GM19397 (cell line): ENCODE data around the gene MACO1.

Source experiments
- ATAC-seq: cut with Tn5 transposase; IDR thresholded peaks from one replicate; pipeline ENCODE4 v1.9.1; 2021; ENCODE audit warnings: mild to moderate bottlenecking, moderate library complexity; ENCODE audit not compliant: unreplicated experiment

Gene MACO1

DNA sequence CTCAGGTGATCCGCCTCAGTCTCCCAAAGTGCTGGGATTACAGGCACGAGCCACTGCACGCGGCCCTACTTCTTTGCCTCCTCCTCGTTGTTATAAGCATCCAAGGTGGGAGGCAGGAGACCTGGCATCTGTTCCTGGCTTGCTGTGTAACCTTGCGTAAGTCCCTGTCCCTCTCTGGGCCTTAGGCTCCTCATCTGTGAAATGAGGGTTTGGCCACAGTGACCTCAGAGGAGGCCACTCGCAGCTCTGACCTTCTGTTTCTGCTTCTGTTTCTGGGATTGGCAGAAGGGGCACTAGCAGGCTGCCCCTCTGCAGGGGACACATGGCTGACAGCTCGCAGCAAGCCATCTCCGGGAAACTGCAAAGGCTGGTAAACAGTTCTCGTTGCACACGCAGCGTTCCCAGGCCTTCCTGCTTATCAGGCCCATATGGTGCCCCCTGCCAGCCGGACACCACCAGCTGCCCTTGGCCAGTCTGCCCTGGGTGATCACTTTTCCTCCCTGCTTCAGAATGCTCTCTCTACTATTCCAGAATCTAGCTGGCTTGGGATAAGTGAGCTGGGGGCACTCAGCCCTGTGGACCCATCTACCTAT, 110.1 kb downstream of the MACO1 start:
- ATAC-seq, result no peak

DNA sequence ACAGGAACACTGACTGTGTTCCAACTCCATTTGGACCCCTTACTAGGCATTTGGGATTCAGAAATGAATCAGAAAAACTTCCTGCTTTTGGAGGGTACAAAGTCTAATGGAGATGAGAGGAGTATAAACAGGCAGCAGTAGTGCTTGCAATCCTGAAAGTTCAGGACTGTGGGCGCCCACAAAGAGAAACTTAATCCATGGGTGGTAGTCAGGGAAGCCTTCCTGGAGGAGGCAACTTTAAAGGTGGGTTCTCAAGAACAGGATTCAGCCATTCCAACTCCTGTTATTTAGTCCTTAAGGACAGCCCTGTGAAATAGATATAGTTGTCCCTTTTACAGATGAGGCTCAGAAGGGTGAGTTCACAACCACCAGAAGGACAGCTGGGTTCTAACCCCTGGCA, 110.7 kb downstream of the MACO1 start:
- ATAC-seq, result no peak

DNA sequence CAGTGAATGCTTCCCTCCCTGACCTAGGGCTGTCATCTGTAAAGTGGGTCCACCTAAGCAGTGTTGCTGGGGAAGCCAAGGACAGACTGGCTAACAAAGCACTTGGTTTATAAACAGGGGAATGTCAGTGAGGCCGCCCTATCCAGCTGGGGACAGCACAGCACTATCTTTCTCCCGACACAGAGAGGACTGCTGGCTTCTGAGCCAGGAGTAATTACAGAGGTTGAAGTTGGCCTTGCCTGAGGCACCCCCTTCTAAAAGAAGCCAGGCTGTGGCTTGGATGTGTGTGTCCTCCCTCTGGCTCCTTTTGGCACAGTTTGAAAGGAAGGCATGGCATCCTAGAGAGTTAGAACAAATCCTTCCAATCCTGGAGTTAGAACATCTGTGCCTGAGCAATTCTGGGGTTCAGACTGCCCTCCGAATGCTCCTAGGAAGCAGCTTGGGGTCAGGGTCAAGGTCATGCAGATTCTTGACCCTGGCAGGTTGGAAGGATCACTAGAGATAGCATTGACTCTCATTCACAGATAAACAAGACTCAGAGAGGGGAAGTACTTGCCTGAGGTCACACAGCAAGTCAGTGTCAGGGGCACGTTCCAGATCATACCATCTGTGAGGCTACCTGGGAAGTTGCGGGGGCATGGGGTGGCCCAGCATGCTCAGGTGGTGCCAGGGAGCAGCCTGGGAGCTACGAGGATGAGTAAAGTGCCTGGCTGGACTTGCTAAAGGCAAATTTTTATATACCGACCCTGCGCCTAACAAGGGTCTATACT, 111.4 kb downstream of the MACO1 start:
- ATAC-seq, result no peak

DNA sequence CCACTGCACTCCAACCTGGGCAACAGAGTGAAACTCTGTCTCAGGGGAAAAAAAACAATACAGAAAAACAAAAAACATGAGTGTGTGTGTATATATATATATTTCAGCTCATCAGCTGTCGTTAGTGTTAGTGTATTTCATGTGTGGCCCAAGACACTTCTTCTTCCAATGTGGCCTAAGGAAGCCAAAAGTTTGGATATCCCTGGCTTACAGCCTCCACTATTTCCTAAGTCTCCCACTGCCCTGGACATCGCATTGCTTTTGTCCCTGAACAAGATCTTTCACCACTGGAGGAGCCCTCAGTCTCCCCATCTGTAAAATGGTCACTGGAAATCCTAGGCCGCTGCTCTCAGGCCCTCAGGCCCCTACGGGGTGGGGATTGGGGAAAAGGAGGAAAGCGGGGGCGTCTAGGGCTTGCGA, 112.3 kb downstream of the MACO1 start:
- ATAC-seq, result no peak

DNA sequence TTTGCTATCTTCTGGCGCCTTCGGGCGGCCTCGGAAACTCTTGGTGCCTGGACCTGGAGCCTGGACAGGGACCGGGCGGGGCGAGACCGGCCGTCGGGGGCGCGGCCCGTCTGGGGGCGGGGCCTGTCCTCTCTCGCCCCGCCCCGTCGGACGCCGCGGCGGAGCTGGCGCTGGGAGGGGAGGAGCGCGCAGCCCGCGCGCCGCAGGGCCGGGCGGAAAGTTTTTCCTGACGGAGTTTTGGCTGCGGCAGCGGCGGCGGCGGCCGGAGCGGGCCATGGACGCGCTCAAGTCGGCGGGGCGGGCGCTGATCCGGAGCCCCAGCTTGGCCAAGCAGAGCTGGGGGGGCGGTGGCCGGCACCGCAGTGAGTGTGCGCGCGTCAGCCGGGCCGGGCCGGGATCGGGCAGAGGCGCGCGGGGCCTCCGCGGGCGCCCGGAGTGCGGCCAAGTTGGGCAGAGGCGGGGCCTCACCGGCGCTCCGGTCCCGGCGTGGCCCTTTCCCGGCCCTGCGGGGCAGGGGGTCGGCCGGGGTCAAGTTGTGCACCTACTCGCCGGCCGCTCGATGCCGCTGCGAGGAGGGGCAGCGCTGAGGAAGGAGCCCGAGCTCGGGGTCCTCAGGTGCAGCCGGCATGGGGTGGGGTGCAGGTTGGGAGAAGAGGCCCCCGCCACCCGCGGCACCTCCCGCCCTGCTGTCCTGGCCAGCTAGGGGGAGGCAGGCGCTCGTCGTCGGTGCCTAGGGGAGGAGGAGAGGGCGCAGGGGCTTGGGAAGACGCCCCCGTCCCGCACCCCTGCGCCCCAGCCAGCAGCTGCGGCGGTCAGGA, 112.9 kb downstream of the MACO1 start, which contains the start of gene LDLRAP1:
LDLRAP1 (plus strand) TSS at position 182 of the 818 bp plus-strand sequence; CDS start at position 275, 93 bp downstream.
- peak; percentile 90 for ATAC-seq

DNA sequence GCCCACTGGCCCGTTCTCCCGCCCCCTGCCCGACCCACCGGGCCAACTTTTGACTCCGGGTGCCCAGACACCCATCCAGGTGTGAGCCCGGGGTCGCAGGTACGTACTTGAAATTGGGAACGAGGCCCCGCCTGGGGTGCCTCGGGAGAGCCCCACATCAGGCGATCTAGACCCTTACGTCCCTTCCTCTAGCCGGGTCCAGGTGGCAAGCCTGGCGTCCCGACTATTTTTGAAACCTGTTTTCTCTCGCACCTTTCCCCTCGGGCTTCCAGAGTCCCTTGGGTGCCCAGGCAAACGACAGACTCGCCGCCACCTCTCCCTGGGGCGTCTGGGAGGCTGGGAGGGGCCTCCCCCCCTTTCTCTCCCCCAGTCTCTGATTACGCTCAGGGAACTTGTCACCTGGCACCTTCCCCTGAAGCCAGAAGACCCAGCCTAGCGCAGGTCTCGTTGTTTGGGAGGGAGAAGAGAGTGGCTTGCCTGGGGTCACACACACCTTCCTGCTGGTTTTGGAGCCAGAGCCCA, 113.6 kb downstream of the MACO1 start:
- ATAC-seq, result no peak

DNA sequence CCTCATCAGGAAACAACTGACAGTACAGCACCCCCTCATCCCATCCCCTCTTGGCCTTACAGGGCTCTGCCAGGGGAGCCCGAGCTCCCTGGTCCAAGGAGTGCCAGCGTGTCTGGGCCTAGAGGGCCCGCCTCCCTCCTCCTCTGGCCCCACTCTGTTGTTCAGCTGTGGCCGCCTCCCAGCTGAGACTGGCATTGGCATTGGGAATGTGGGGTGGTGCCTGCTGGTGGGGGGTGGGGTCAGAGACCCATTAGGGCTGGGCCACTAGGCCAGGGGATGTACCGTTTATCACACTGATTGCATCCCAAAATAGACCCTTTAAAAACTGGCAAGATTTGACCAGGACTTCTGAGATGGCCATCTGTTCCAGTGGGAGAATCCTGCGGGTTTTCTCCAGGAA, 114.1 kb downstream of the MACO1 start:
- no peak for ATAC-seq

DNA sequence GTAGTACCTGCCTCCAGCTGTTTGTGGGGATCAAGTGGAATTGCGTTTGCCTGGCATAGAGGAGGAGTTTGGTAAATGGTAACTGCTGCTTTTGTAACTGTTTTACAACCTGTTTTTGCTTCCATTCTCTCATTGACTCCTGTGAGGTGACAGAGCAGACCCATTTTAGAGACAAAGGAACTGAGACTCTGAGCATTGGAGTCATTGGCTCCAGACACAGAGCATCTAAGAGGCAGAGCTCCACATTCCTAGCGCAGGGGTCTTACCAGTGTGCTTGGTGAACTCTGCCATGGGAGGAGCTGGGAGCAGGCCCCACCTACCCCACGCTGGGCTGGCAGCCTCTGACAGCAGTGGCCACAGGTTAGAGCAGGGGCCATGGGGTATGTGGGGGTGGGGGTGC, 115.1 kb downstream of the MACO1 start:
- no peak for ATAC-seq

DNA sequence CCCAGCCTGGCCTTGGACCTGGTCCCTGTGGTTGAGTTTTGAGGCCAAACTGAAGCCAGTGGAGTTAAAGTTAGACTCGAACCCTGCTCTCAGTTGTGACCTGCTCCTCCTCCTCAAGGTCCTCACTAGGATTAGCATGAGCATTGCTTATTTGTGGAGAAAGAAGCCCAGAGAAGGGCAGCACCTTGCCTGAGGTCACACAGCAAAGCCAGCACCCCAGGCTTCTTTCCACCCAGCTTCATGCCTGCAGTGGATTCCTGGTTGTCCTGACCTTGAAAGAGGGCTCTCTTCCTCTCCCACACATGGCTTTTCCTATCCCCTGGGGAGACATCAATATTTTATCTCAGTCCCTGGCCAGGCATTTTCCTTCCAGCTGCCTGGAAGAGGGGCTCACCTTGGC, 115.5 kb downstream of the MACO1 start:
- no peak for ATAC-seq

DNA sequence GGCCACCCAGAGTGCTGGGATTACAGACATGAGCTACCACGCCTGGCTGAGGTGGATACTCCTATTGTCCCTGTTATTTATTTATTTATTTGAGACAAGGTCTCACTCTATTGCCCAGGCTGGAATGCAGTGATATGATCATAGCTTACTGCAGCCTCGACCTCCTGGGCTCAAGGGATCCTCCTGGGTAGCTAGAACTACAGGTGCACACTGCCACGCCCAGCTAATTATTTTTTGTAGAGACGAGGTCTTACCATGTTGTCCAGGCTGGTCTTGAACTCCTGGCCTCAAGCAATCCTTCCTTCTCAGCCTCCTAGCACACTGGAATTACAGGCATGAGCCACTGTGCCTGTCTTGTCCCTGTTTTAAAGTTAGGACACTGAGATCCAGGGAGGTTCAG, 117.9 kb downstream of the MACO1 start:
- ATAC-seq, result no peak

DNA sequence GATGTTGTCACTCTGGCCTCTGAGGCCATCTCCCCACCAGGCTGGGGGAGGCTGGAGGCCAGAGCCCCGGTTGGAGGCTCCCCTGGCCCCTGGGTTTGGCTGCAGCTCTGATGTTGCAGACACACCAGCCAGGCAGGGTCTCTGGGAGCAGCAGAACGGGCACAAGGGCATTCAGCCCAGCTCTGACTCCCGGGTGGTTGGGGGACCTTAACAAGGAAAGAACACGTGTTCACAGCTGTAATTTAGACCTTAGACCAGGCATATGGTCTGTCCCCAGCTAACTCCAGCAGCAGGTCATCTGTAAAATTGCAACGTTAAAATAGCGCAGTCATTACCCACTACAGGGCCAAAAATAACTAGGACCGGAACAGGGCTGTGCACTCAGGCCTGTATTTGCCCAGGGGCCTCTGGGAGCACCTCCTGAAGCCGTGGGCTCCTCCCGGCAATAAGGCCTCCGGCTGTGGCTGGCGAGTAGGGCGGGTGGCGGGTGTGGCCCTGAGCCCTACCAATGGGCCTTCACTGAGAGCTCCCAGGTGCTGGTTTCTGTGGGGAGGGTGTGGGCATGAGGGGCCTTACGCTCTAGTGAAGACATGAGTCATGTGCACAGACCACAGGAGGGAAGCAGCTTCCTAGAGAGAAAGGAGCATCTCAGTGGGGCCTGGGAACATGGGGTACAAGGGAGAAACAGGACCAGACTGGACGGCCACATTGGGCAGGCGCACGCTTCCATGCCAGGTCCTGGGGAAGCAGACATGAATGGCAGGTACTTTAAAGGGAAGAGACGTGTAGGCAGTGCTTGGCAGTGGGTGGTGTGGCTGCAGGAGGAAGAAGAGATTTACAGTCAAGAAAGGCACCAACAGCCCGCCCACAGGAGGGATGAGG, 118.8 kb downstream of the MACO1 start:
- peak; percentile 85 for ATAC-seq
